ENCODE results near the gene IPCEF1. TPM values are rescaled to one million over a fixed set of nuclear protein-coding genes. Genes with fewer than 3 reads are reported as not detected.

The IPCEF1 gene
- total RNA-seq, 4 donors from 2014 or later: 0.37 to 8.7 (median 3.8) TPM

DNA sequence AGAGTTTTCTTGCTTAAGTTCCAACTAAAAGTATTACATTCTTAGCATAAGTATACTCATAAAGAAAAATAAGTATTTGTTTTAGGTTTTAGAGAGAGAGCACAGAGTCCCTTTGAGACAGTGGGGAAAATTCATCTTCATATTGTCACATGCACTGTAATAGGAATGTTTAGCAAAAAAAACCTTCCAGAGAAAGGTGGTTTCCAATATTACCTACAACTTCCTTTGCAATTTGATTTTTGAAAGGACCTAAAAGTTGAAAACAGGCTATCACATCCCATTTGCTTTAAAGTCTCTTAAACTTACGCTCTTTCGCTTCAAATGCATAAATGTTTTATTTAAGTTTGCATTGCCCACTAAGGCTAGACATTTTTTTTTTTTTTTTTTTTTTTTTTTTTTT lies 231.2 kb downstream of the IPCEF1 start:
- no peak for DNase-seq
- Histone ChIP-seq H3K4me1 (no peaks in the 10 kb centered on the region), H3K9me3 (no peaks in the 10 kb centered on the region), H3K36me3 (no peaks in the 10 kb centered on the region), H3K27me3 (no peaks in the 10 kb centered on the region), H3K27ac (no peak overlapping the region), H3K4me3 (no peak overlapping the region)
- TF ChIP-seq POLR2AphosphoS5 (IDR thresholded peaks at IDR 0.05) (no peak), POLR2A (IDR thresholded peaks at IDR 0.05) (no peak), EP300 (IDR thresholded peaks at IDR 0.05; ENCODE audit: low read depth) (no peak), CTCF (IDR thresholded peaks at IDR 0.05) (no peak)
- intact Hi-C loops (cut with DNase I; ENCODE audit: low total_unique reads) (no loop called here), in situ Hi-C loops (cut with MboI; ENCODE audit: low pct_ligation_motif_present in 1 of 4, low pct_unique_long_range_greater_than_20kb in 1 of 4, low sequenced_read_pairs in 3 of 4) (no loop called here)
- 90 to 98% methylated on average over 2 of the region's 2 CpGs for WGBS, 2 donors (ENCODE audit: low coverage in 1 of 2)

GRCh38 chr6:154123155-154123956 lies 233.2 kb downstream of the IPCEF1 start:
- no peak for TF ChIP-seq POLR2AphosphoS5 (IDR thresholded peaks at IDR 0.05)
- TF ChIP-seq EP300 (IDR thresholded peaks at IDR 0.05; ENCODE audit: low read depth): no peak
- TF ChIP-seq POLR2A (IDR thresholded peaks at IDR 0.05): no peak
- TF ChIP-seq CTCF (IDR thresholded peaks at IDR 0.05): no peak
- Histone ChIP-seq H3K4me3 (no peak overlapping the region), H3K27me3 (no peaks in the 10 kb centered on the region), H3K9me3 (no peaks in the 10 kb centered on the region), H3K27ac (no peak overlapping the region), H3K4me1 (no peaks in the 10 kb centered on the region), H3K36me3 (no peaks in the 10 kb centered on the region)
- DNase-seq: no peak
- intact Hi-C loops (cut with DNase I; ENCODE audit: low total_unique reads) (no loop called here), in situ Hi-C loops (cut with MboI; ENCODE audit: low pct_ligation_motif_present in 1 of 4, low pct_unique_long_range_greater_than_20kb in 1 of 4, low sequenced_read_pairs in 3 of 4) (no loop called here)
- WGBS, 2 donors (ENCODE audit: low coverage in 1 of 2): 73 to 76% methylated on average over 7 to 8 of the region's 8 CpGs

- in situ Hi-C loops (cut with MboI; ENCODE audit: low pct_ligation_motif_present in 1 of 4, low pct_unique_long_range_greater_than_20kb in 1 of 4, low sequenced_read_pairs in 3 of 4): no loop called here
- WGBS, 2 donors (ENCODE audit: low coverage in 1 of 2): 79 to 94% methylated on average over 2 of the region's 2 CpGs
- Histone ChIP-seq H3K27me3 (no peaks in the 10 kb centered on the region), H3K4me1 (no peaks in the 10 kb centered on the region), H3K36me3 (no peaks in the 10 kb centered on the region), H3K9me3 (no peaks in the 10 kb centered on the region), H3K4me3 (no peak overlapping the region), H3K27ac (no peak overlapping the region)
- TF ChIP-seq CTCF (IDR thresholded peaks at IDR 0.05) (no peak), POLR2AphosphoS5 (IDR thresholded peaks at IDR 0.05) (no peak), EP300 (IDR thresholded peaks at IDR 0.05; ENCODE audit: low read depth) (no peak), POLR2A (IDR thresholded peaks at IDR 0.05) (no peak)
- intact Hi-C loops (cut with DNase I; ENCODE audit: low total_unique reads): no loop called here
- DNase-seq: no peak
Observed at GRCh38 chr6:154122195-154122925, 234.2 kb downstream of the IPCEF1 start.

GRCh38 chr6:154117485-154117884 lies 239.1 kb downstream of the IPCEF1 start:
- no peaks in the 10 kb centered on the region for H3K36me3 ChIP-seq
- in situ Hi-C loops (cut with MboI; ENCODE audit: low pct_ligation_motif_present in 1 of 4, low pct_unique_long_range_greater_than_20kb in 1 of 4, low sequenced_read_pairs in 3 of 4) (no loop called here), intact Hi-C loops (cut with DNase I; ENCODE audit: low total_unique reads) (no loop called here)
- TF ChIP-seq CTCF (IDR thresholded peaks at IDR 0.05) (no peak), POLR2AphosphoS5 (IDR thresholded peaks at IDR 0.05) (no peak), EP300 (IDR thresholded peaks at IDR 0.05; ENCODE audit: low read depth) (no peak), POLR2A (IDR thresholded peaks at IDR 0.05) (no peak)
- H3K27me3 ChIP-seq: no peaks in the 10 kb centered on the region
- H3K4me3 ChIP-seq: no peak overlapping the region
- 34 to 48% methylated on average over 3 to 4 of the region's 4 CpGs for WGBS, 2 donors (ENCODE audit: low coverage in 1 of 2)
- H3K27ac ChIP-seq: no peak overlapping the region
- H3K4me1 ChIP-seq: no peaks in the 10 kb centered on the region
- H3K9me3 ChIP-seq: no peaks in the 10 kb centered on the region
- no peak for DNase-seq

All from transverse colon (tissue), 4 donors.